ENCODE data around the gene KCTD5.
"Not testable (repeated sequence)": the region's sequence is repeated elsewhere in the genome, so short reads cannot be mapped to it uniquely, and the experiment has no call there.

DNA sequence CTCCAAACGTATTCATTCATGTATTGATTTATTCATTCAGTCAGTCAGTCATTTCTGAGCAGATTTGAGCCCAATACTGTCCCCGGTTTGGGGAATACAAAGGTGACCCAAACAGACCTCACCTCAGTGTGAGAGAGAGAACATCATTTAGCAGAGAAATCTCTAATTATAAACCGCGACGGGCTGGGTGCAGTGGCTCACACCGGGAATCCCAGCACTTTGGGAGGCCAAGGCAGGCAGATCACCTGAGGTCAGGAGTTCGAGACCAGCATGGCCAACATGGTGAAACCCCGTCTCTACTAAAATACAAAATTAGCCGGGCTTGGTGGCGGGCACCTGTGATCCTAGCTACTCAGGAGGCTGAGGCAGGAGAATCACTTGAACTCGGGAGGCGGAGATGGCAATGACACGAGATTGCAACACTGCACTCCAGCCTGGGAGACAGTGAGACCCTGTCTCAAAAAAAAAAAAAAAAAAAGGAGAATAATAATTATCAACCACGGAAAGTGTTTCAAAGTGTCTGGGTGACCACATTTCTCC, 39.4 kb downstream of the KCTD5 start:
- TF ChIP-seq CTCF, POLR2AphosphoS5, POLR2A (IDR thresholded peaks at IDR 0.05): not testable (repeated sequence)

Measured in prostate gland (tissue), 2 donors.